ENCODE results near the gene SPSB4.
"Not testable (repeated sequence)": the region's sequence is repeated elsewhere in the genome, so short reads cannot be mapped to it uniquely, and the experiment has no call there.

Gene SPSB4

GRCh38 chr3:141116721-141117120, 65.6 kb downstream of the SPSB4 start:
- DNase-seq (ENCODE audit: low read depth in 2 of 2): no peak

GRCh38 chr3:141117982-141118381, 66.8 kb downstream of the SPSB4 start:
- DNase-seq (ENCODE audit: low read depth in 2 of 2): not testable (repeated sequence)

GRCh38 chr3:141122455-141123030, 71.4 kb downstream of the SPSB4 start:
- no peak for DNase-seq (ENCODE audit: low read depth in 2 of 2)

GRCh38 chr3:141123677-141124410, 72.7 kb downstream of the SPSB4 start:
- DNase-seq (ENCODE audit: low read depth in 2 of 2): no peak

- DNase-seq (ENCODE audit: low read depth in 2 of 2): no peak
Measured at GRCh38 chr3:141124715-141125114, 73.6 kb downstream of the SPSB4 start.

GRCh38 chr3:141125351-141125750, 74.2 kb downstream of the SPSB4 start:
- DNase-seq (ENCODE audit: low read depth in 2 of 2): no peak

- DNase-seq (ENCODE audit: low read depth in 2 of 2): no peak
Measured at GRCh38 chr3:141126661-141127343, 75.7 kb downstream of the SPSB4 start.

- DNase-seq (ENCODE audit: low read depth in 2 of 2): no peak
Measured at GRCh38 chr3:141127344-141128125, 76.4 kb downstream of the SPSB4 start.

GRCh38 chr3:141128126-141128777, 77.1 kb downstream of the SPSB4 start:
- DNase-seq (ENCODE audit: low read depth in 2 of 2): no peak

GRCh38 chr3:141129049-141129448, 77.9 kb downstream of the SPSB4 start:
- DNase-seq (ENCODE audit: low read depth in 2 of 2): no peak

- DNase-seq (ENCODE audit: low read depth in 2 of 2): no peak
Measured at GRCh38 chr3:141129541-141130011, 78.4 kb downstream of the SPSB4 start.

GRCh38 chr3:141143517-141143916, 92.4 kb downstream of the SPSB4 start:
- no peak for DNase-seq (ENCODE audit: low read depth in 2 of 2)

GRCh38 chr3:141146979-141147470, 95.9 kb downstream of the SPSB4 start:
- no peak for DNase-seq (ENCODE audit: low read depth in 2 of 2)

GRCh38 chr3:141147657-141148056, 96.5 kb downstream of the SPSB4 start:
- DNase-seq (ENCODE audit: low read depth in 2 of 2): no peak

- DNase-seq (ENCODE audit: low read depth in 2 of 2): no peak
Measured at GRCh38 chr3:141148169-141148568, 97.0 kb downstream of the SPSB4 start.

GRCh38 chr3:141148770-141149169, 97.6 kb downstream of the SPSB4 start:
- DNase-seq (ENCODE audit: low read depth in 2 of 2): no peak

GRCh38 chr3:141150081-141150830, 99.1 kb downstream of the SPSB4 start:
- DNase-seq (ENCODE audit: low read depth in 2 of 2): no peak

GRCh38 chr3:141150931-141151330, 99.8 kb downstream of the SPSB4 start:
- no peak for DNase-seq (ENCODE audit: low read depth in 2 of 2)

GRCh38 chr3:141151439-141151838, 100.3 kb downstream of the SPSB4 start:
- DNase-seq (ENCODE audit: low read depth in 2 of 2): no peak

GRCh38 chr3:141152130-141152529, 101.0 kb downstream of the SPSB4 start:
- DNase-seq (ENCODE audit: low read depth in 2 of 2): no peak

All from stimulated activated CD8-positive, alpha-beta memory T cell treated with anti-CD3 and anti-CD28 coated beads, Interleukin-2, amount 100 ng/mL, for 48 hours (primary cell).